HCT116 (cell line): ENCODE results near the gene SUGP1. TPM values are rescaled to one million over a fixed set of nuclear protein-coding genes. Genes with fewer than 3 reads are reported as not detected.

ENCODE experiments used
- ATAC-seq: fragments of 200-7000 bp; cut with Tn5 transposase; 2 replicates; pipeline ENCODE4 v1.9.1; 2020; ENCODE audit warnings: mild to moderate bottlenecking, moderate library complexity
- BruUV-seq: library from RNA; stranded (reverse); fragments of 400-500 nt; replicated peaks from 2 replicates; lab custom pipeline; 2021; lab: Mats Ljungman, UMichigan
- CTCF ChIA-PET: fragments of 300-600 bp; sonication (Branson Sonifier 250); formaldehyde crosslinking; loops from one replicate; lab custom pipeline; 2021; ENCODE audit warnings: antibody characterized with exemption; lab: Charles Lee
- POLR2A ChIA-PET: fragments of 300-600, 350-600 bp; sonication (Branson Sonifier 250); formaldehyde crosslinking; loops from one replicate; lab custom pipeline; 2021; ENCODE audit warnings: antibody characterized with exemption; lab: Charles Lee
- RAD21 ChIA-PET, 2 experiments: fragments of 300-600 bp; sonication (Branson Sonifier 250); formaldehyde crosslinking; loops; one replicate each; lab custom pipeline; 2023; ENCODE audit warnings: low total read pairs in 2 of 2; ENCODE audit not compliant: uncharacterized antibody in 2 of 2, unreplicated experiment in 2 of 2, low non-redundant PET in 1 of 2; lab: Charles Lee
- DNase-seq: peaks from one replicate; pipeline ENCODE4 v3.0.0-alpha.2; 2010; ENCODE audit warnings: low read depth, low spot score
- H2AFZ ChIP-seq: fragments of 200-600 bp; shearing (Covaris generic), sonication (generic); 2 replicates; pipeline ENCODE4 v1.6.1; 2017; ENCODE audit warnings: low read depth, mixed run types, mixed read lengths, antibody characterized with exemption, low read length; ENCODE audit not compliant: poor library complexity, severe bottlenecking
- H3K27ac ChIP-seq: 2 replicates; pipeline ENCODE4 v1.5.1; 2012; ENCODE audit warnings: low read depth, low read length
- H3K27me3 ChIP-seq: fragments of 200-600 bp; sonication (generic); 2 replicates; pipeline ENCODE4 v1.6.1; 2016; ENCODE audit warnings: mixed run types, low read length, mixed read lengths; ENCODE audit not compliant: insufficient read depth
- H3K36me3 ChIP-seq, 2 experiments: fragments of 200-500 bp in 1 of 2; fragments of 200-600 bp in 1 of 2; sonication (Bioruptor generic) in 1 of 2; sonication (generic) in 1 of 2; 2 replicates each; pipeline versions ENCODE4 v1.5.1 to v1.6.1; 2014 to 2016; ENCODE audit warnings: low read length in 2 of 2, inconsistent platforms in 1 of 2, mixed read lengths in 1 of 2, mixed run types in 1 of 2; ENCODE audit not compliant: insufficient read depth in 2 of 2, control insufficient read depth in 1 of 2
- H3K4me1 ChIP-seq, 2 experiments: fragments of 200-600 bp in 1 of 2; sonication (generic) in 1 of 2; 2 replicates each; pipeline versions ENCODE4 v1.5.1 to v1.6.1; 2012 to 2017; ENCODE audit warnings: low read length in 2 of 2, inconsistent platforms in 1 of 2, mild to moderate bottlenecking in 1 of 2, mixed read lengths in 1 of 2, mixed run types in 1 of 2, moderate library complexity in 1 of 2; ENCODE audit not compliant: insufficient read depth in 2 of 2, control insufficient read depth in 1 of 2
- H3K4me2 ChIP-seq: fragments of 200-600 bp; sonication (generic); 2 replicates; pipeline ENCODE4 v1.6.1; 2017; ENCODE audit warnings: mixed run types, low read length, mixed read lengths
- H3K4me3 ChIP-seq, 2 experiments: fragments of 200-600 bp in 1 of 2; sonication (generic) in 1 of 2; replicated peaks in 1 of 2; 2 replicates each; pipeline ENCODE4 v1.5.1; 2011 to 2016; ENCODE audit warnings: low read length in 2 of 2, control low read depth in 1 of 2, low read depth in 1 of 2, mild to moderate bottlenecking in 1 of 2, mixed read lengths in 1 of 2, mixed run types in 1 of 2
- H3K79me2 ChIP-seq: fragments of 200-600 bp; sonication (generic); 2 replicates; pipeline ENCODE4 v1.6.1; 2017; ENCODE audit warnings: mild to moderate bottlenecking, mixed run types, low read length, moderate library complexity, mixed read lengths; ENCODE audit not compliant: insufficient read depth
- H3K9ac ChIP-seq: fragments of 200-600 bp; sonication (generic); 2 replicates; pipeline ENCODE4 v1.6.1; 2016; ENCODE audit warnings: low read length, mixed read lengths
- H3K9me2 ChIP-seq: fragments of 200-600 bp; sonication (generic), shearing (Covaris generic); 2 replicates; pipeline ENCODE4 v1.6.1; 2017; ENCODE audit warnings: mixed run types, mild to moderate bottlenecking, moderate library complexity; ENCODE audit not compliant: insufficient read depth
- H3K9me3 ChIP-seq, 2 experiments: fragments of 200-500 bp in 1 of 2; fragments of 200-600 bp in 1 of 2; sonication (Bioruptor generic) in 1 of 2; sonication (generic) in 1 of 2; 2 replicates each; pipeline ENCODE4 v1.6.1; 2014 to 2017; ENCODE audit warnings: low read length in 2 of 2, mixed read lengths in 2 of 2, inconsistent platforms in 1 of 2, low read depth in 1 of 2, mild to moderate bottlenecking in 1 of 2, mixed run types in 1 of 2, moderate library complexity in 1 of 2; ENCODE audit not compliant: control insufficient read depth in 1 of 2, insufficient read depth in 1 of 2
- H4K20me1 ChIP-seq: fragments of 200-600 bp; sonication (generic), shearing (Covaris generic); 2 replicates; pipeline ENCODE4 v1.6.1; 2017; ENCODE audit warnings: mixed run types, mild to moderate bottlenecking, moderate library complexity; ENCODE audit not compliant: insufficient read depth
- ATF3 ChIP-seq: IDR thresholded peaks from 2 replicates; pipeline ENCODE4 v1.6.1; 2012
- CBX3 ChIP-seq: IDR thresholded peaks from 2 replicates; pipeline ENCODE4 v1.6.1; 2012; ENCODE audit warnings: low read depth
- EGR1 ChIP-seq: IDR thresholded peaks from 2 replicates; pipeline ENCODE4 v1.6.1; 2012; ENCODE audit warnings: low read depth
- EZH2 ChIP-seq: fragments of 200-600 bp; sonication (generic); IDR thresholded peaks from 2 replicates; pipeline ENCODE4 v1.6.1; 2017; ENCODE audit warnings: antibody characterized with exemption, mixed run types
- EZH2phosphoT487 ChIP-seq: fragments of 200-600 bp; IDR thresholded peaks from 2 replicates; pipeline ENCODE4 v1.6.1; 2018; ENCODE audit warnings: antibody characterized with exemption, borderline replicate concordance
- FOSL1 ChIP-seq: IDR thresholded peaks from 2 replicates; pipeline ENCODE4 v1.6.1; 2012; ENCODE audit warnings: low read depth
- JUND ChIP-seq: IDR thresholded peaks from 2 replicates; pipeline ENCODE4 v1.6.1; 2012
- POLR2A ChIP-seq: IDR thresholded peaks from 2 replicates; pipeline ENCODE4 v1.7.0; 2011; ENCODE audit warnings: borderline replicate concordance; ENCODE audit not compliant: insufficient read depth, insufficient read length; ENCODE audit errors: extremely low read depth
- SP1 ChIP-seq: IDR thresholded peaks from 2 replicates; pipeline ENCODE4 v1.6.1; 2012; ENCODE audit warnings: low read depth
- SRF ChIP-seq: IDR thresholded peaks from 2 replicates; pipeline ENCODE4 v1.6.1; 2012; ENCODE audit warnings: low read depth
- ZFX ChIP-seq: fragments of 450-650 bp; IDR thresholded peaks from 2 replicates; pipeline ENCODE4 v1.6.1; 2017
- ZNF274 ChIP-seq: fragments of 200-500 bp; sonication (Bioruptor generic); IDR thresholded peaks from 2 replicates; pipeline ENCODE4 v1.6.1; 2014; ENCODE audit warnings: mild to moderate bottlenecking, low read depth, low read length, inconsistent platforms
- intact Hi-C: fragments of 100-400 bp; cut with micrococcal nuclease; formaldehyde crosslinking; loops from 2 replicates; pipeline ENCODE4 v1.10.0; 2022
- total RNA-seq: library from RNA; stranded (reverse); gene quantifications from one replicate; pipeline ENCODE4 v1.2.1, GENCODE V29; 2021; ENCODE audit not compliant: unreplicated experiment

SUGP1 gene
- total RNA-seq, 1 experiment from 2014 or later, result 47.6 TPM

GRCh38 chr19:19324059-19324770, 3.9 kb upstream of the SUGP1 start:
- Histone ChIP-seq H3K79me2 (peaks cover 70% of the 10 kb centered on the region), H3K36me3 (peaks cover 8 to 12% of the 10 kb centered on the region in 2 experiments; a peak in 3 of 4 replicates), H3K4me3 (no peak overlapping the region), H3K4me1 (peaks cover 5 to 14% of the 10 kb centered on the region in 2 experiments), H3K27ac (no peak overlapping the region), H3K9me2 (no peaks in the 10 kb centered on the region), H3K4me2 (no peak overlapping the region), H3K9me3 (no peaks in the 10 kb centered on the region), H3K27me3 (no peaks in the 10 kb centered on the region), H2AFZ (no peak overlapping the region), H4K20me1 (no peaks in the 10 kb centered on the region), H3K9ac (no peak overlapping the region)
- ChIA-PET CTCF (interaction anchor here (1.1 kb wide), 1 partner anchor 18 kb away, joined by 3 read pairs; no protein-coding TSS in a partner anchor), RAD21 (interaction anchor here in 1 of 2 experiments (0.6 kb wide), 1 partner anchor 8 kb away, joined by 3 read pairs; no protein-coding TSS in a partner anchor), POLR2A (no interaction called here)
- ATAC-seq (no peak), DNase-seq (no peak)
- intact Hi-C loops, result no loop called here
- no peak for TF ChIP-seq FOSL1
- TF ChIP-seq POLR2A, result no peak
- no peak for TF ChIP-seq JUND
- TF ChIP-seq ATF3, result no peak
- TF ChIP-seq SRF, result no peak
- TF ChIP-seq SP1, result no peak
- no peak for TF ChIP-seq EGR1
- no peak for TF ChIP-seq ZFX
- TF ChIP-seq EZH2, result no peak
- no peak for TF ChIP-seq CBX3
- no peak for TF ChIP-seq EZH2phosphoT487
- no peak for TF ChIP-seq ZNF274
- BruUV-seq, result no TSS peak
